MM.1S (cell line): Measurements from ENCODE around the gene TXK.

Experiments
- DNase-seq: peaks from one replicate; pipeline ENCODE4 v3.0.0-alpha.2; 2015
- H2AFZ ChIP-seq: fragments of 300-600 bp; sonication (generic); 2 replicates; pipeline ENCODE4 v1.6.0; 2016; ENCODE audit warnings: antibody characterized with exemption, low read length
- H3F3A ChIP-seq: fragments of 300-600 bp; sonication (generic); 2 replicates; pipeline ENCODE4 v1.6.1; 2016; ENCODE audit warnings: mild to moderate bottlenecking, antibody characterized with exemption, low read length, moderate library complexity, mixed read lengths; ENCODE audit not compliant: insufficient read depth
- H3K27ac ChIP-seq: fragments of 300-600 bp; sonication (generic); 2 replicates; pipeline ENCODE4 v1.5.1; 2016; ENCODE audit warnings: mild to moderate bottlenecking, low read length
- H3K27me3 ChIP-seq: fragments of 300-600 bp; sonication (generic); replicated peaks from 2 replicates; pipeline ENCODE4 v1.6.0; 2016; ENCODE audit warnings: low read length; ENCODE audit not compliant: insufficient read depth
- H3K36me3 ChIP-seq: fragments of 300-600 bp; sonication (generic); replicated peaks from 2 replicates; pipeline ENCODE4 v1.6.1; 2016; ENCODE audit warnings: mild to moderate bottlenecking, low read length, mixed read lengths; ENCODE audit not compliant: insufficient read depth
- H3K4me1 ChIP-seq: fragments of 300-600 bp; sonication (generic); 2 replicates; pipeline ENCODE4 v1.6.1; 2016; ENCODE audit warnings: low read length, mixed read lengths
- H3K4me2 ChIP-seq: fragments of 300-600 bp; sonication (generic); 2 replicates; pipeline ENCODE4 v1.6.0; 2016; ENCODE audit warnings: low read depth, low read length
- H3K4me3 ChIP-seq: fragments of 300-600 bp; sonication (generic); 2 replicates; pipeline ENCODE4 v1.5.1; 2016; ENCODE audit warnings: low read length, mixed read lengths
- H3K79me2 ChIP-seq: fragments of 300-600 bp; sonication (generic); 2 replicates; pipeline ENCODE4 v1.6.1; 2016; ENCODE audit warnings: mixed run types, low read length, mixed read lengths
- H3K9ac ChIP-seq: fragments of 300-600 bp; sonication (generic); 2 replicates; pipeline ENCODE4 v1.6.1; 2016; ENCODE audit warnings: low read length, mixed read lengths
- H3K9me2 ChIP-seq: fragments of 300-600 bp; sonication (generic); replicated peaks from 2 replicates; pipeline ENCODE4 v1.6.1; 2016; ENCODE audit warnings: mild to moderate bottlenecking, low read length, mixed read lengths; ENCODE audit not compliant: insufficient read depth
- H3K9me3 ChIP-seq: fragments of 300-600 bp; sonication (generic); replicated peaks from 2 replicates; pipeline ENCODE4 v1.6.1; 2016; ENCODE audit warnings: mild to moderate bottlenecking, low read length, mixed read lengths; ENCODE audit not compliant: insufficient read depth
- H4K20me1 ChIP-seq: fragments of 300-600 bp; sonication (generic); 2 replicates; pipeline ENCODE4 v1.6.1; 2016; ENCODE audit warnings: mild to moderate bottlenecking, low read length, moderate library complexity, mixed read lengths; ENCODE audit not compliant: insufficient read depth
- EZH2 ChIP-seq: fragments of 300-600 bp; sonication (generic); optimal IDR thresholded peaks from 2 replicates; pipeline ENCODE3; 2017; ENCODE audit warnings: low read depth, mild to moderate bottlenecking, antibody characterized with exemption, low read length, mixed read lengths
- EZH2phosphoT487 ChIP-seq: fragments of 300-600 bp; sonication (generic); IDR thresholded peaks from 2 replicates; pipeline ENCODE4 v1.6.1; 2018; ENCODE audit warnings: antibody characterized with exemption, low read length
- TF ChIP-seq, protein P1 (sequence below): fragments of 300-600 bp; sonication (generic); IDR thresholded peaks from 2 replicates; pipeline ENCODE4 v1.5.1; 2016; ENCODE audit warnings: antibody characterized with exemption, low read length, mixed read lengths

TXK gene

GRCh38 chr4:48067536-48067935, 66.5 kb downstream of the TXK start:
- H3K79me2 ChIP-seq: no peaks in the 10 kb centered on the region
- no peak overlapping the region for H3K4me2 ChIP-seq

GRCh38 chr4:48065587-48066052, 68.4 kb downstream of the TXK start:
- Histone ChIP-seq H3K36me3 (no peaks in the 10 kb centered on the region), H3K79me2 (no peaks in the 10 kb centered on the region), H3K9me3 (no peaks in the 10 kb centered on the region), H3K9ac (no peak overlapping the region), H3K9me2 (no peaks in the 10 kb centered on the region), H3K4me2 (no peak overlapping the region), H4K20me1 (no peaks in the 10 kb centered on the region), H3K4me3 (no peak overlapping the region), H3K27ac (no peak overlapping the region), H2AFZ (no peak overlapping the region), H3K4me1 (no peaks in the 10 kb centered on the region), H3F3A (no peaks in the 10 kb centered on the region), H3K27me3 (no peaks in the 10 kb centered on the region)
- no peak for DNase-seq
- TF ChIP-seq EZH2 (no peak), EZH2phosphoT487 (no peak)
- TF ChIP-seq, protein P1, sequence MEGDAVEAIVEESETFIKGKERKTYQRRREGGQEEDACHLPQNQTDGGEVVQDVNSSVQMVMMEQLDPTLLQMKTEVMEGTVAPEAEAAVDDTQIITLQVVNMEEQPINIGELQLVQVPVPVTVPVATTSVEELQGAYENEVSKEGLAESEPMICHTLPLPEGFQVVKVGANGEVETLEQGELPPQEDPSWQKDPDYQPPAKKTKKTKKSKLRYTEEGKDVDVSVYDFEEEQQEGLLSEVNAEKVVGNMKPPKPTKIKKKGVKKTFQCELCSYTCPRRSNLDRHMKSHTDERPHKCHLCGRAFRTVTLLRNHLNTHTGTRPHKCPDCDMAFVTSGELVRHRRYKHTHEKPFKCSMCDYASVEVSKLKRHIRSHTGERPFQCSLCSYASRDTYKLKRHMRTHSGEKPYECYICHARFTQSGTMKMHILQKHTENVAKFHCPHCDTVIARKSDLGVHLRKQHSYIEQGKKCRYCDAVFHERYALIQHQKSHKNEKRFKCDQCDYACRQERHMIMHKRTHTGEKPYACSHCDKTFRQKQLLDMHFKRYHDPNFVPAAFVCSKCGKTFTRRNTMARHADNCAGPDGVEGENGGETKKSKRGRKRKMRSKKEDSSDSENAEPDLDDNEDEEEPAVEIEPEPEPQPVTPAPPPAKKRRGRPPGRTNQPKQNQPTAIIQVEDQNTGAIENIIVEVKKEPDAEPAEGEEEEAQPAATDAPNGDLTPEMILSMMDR: no peak

More at GRCh38 chr4:48067536-48067935, 66.5 kb downstream of the TXK start:
- Histone ChIP-seq H3K4me3 (no peak overlapping the region), H3K27me3 (no peaks in the 10 kb centered on the region), H3K36me3 (0 out of 2 replicates have a peak, but pooled peaks cover 4% of the 10 kb centered on the region), H3K9me3 (no peaks in the 10 kb centered on the region), H3K9ac (no peak overlapping the region), H4K20me1 (no peaks in the 10 kb centered on the region), H3K4me1 (no peaks in the 10 kb centered on the region), H3K27ac (no peak overlapping the region), H2AFZ (no peak overlapping the region), H3F3A (no peaks in the 10 kb centered on the region), H3K9me2 (no peaks in the 10 kb centered on the region)
- TF ChIP-seq, protein P1: no peak
- TF ChIP-seq EZH2 (no peak), EZH2phosphoT487 (no peak)
- DNase-seq: no peak

- no peaks in the 10 kb centered on the region for H3K79me2 ChIP-seq
- TF ChIP-seq EZH2phosphoT487: no peak
- TF ChIP-seq, protein P1: no peak
- H3K4me2 ChIP-seq: no peak overlapping the region
- no peaks in the 10 kb centered on the region for H3K4me1 ChIP-seq
- H3K9ac ChIP-seq: no peak overlapping the region
- no peaks in the 10 kb centered on the region for H3F3A ChIP-seq
- no peak overlapping the region for H2AFZ ChIP-seq
- no peak overlapping the region for H3K27ac ChIP-seq
- DNase-seq: no peak
- no peaks in the 10 kb centered on the region for H3K9me2 ChIP-seq
- no peaks in the 10 kb centered on the region for H3K9me3 ChIP-seq
- H4K20me1 ChIP-seq: no peaks in the 10 kb centered on the region
- H3K4me3 ChIP-seq: no peak overlapping the region
- H3K36me3 ChIP-seq: no peaks in the 10 kb centered on the region
- H3K27me3 ChIP-seq: no peaks in the 10 kb centered on the region
These were observed 69.7 kb downstream of the TXK start for GRCh38 chr4:48064349-48064748.
